ENCODE data around the gene IRS2. TPM values are rescaled to one million over a fixed set of nuclear protein-coding genes. Genes with fewer than 3 reads are reported as not detected.

IRS2 gene
- total and polyA plus RNA-seq, 4 donors = 6.8 to 27.1 (median 15.4) TPM

GRCh38 chr13:109790086-109790485, 3.7 kb upstream of the IRS2 start:
- no peaks in the 10 kb centered on the region for H3K36me3 ChIP-seq (ENCODE audit: control insufficient read depth in 4 of 4, insufficient read depth in 4 of 4, low read length in 4 of 4)
- H3K27ac ChIP-seq (ENCODE audit: low read depth in 1 of 2, low read length in 1 of 2) = no peak overlapping the region
- no peaks in the 10 kb centered on the region for H3K9me3 ChIP-seq (ENCODE audit: control insufficient read depth in 4 of 4, insufficient read depth in 3 of 4, low read length in 3 of 4)
- ATAC-seq (ENCODE audit: insufficient read depth, low FRiP score) (no peak), DNase-seq (no peak)
- TF ChIP-seq CTCF (IDR thresholded peaks at IDR 0.05; ENCODE audit: control extremely low read depth, extremely low read depth) = no peak
- H3K9ac ChIP-seq (ENCODE audit: insufficient read depth in 1 of 2, low read length in 2 of 2) = no peak overlapping the region
- peaks cover 0 to 9% (median 6%) of the 10 kb centered on the region in 3 donors for H3K27me3 ChIP-seq (ENCODE audit: control insufficient read depth in 3 of 3, insufficient read depth in 3 of 3, low read length in 2 of 3)
- 23 to 36% methylated on average over 1 of the region's 1 CpG for WGBS, 2 donors
- peaks cover 0 to 10% (median 7%) of the 10 kb centered on the region in 5 donors for H3K4me1 ChIP-seq (ENCODE audit: control insufficient read depth in 5 of 5, insufficient read depth in 5 of 5, low read length in 5 of 5)
- H3K4me3 ChIP-seq = no peak overlapping the region

DNA sequence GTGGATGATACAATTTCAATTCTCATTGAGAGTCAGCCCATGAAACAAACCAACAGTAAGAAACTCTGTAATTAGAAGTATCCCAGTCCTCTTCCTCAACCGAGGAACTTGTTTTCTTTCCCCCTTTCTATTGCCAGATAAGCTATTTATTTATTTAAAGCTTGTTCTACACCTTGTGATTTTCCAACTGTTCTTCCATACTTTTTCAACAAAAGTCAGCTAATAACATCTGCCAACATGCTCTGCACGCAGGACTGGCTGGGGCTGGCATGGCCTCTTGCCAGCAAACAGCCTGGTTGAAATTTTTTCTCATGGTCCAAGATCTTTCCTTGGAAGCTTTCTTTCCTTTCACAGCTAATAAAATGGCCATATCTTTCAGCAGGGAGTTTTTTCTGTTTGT, 2.9 kb upstream of the IRS2 start:
- DNase-seq = peak in 1 of 3 donors; percentile 15
- WGBS, 2 donors = 13 to 25% methylated on average over 2 of the region's 2 CpGs

DNA sequence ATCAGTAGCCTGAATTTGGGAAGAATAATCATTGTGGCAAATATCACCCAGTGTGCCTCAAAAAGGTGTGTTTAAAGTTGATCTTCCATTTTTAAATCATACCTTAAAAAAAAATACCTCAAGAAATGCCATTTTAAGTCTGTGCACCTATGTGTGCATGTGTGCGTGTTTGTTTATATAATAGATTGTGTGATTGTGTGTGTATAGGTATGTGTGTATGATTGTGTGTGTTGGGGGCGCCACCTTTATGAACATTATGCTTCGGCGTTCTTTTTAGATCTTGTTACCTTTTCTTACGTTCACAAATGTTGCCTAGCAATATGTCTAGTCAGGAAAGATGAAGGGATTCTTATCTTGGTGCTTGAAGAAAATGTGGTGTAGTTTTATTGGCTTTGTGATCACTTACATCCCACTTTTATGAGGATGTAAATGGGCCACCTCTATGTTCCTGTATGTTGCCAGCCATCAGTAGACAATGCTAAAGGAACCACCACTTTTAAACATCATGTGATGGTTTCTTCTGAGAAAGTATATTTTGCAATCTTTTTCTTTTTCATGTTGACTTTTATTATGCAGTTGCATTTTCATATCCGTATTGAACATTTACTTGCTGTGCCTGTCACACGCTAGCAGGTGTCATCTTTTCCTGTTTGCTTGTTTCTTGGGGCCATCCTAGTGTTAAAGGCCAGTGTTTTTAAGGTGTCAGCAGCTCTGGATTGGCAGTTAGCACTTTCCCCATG, 2.2 kb upstream of the IRS2 start:
- no peak for TF ChIP-seq CTCF (IDR thresholded peaks at IDR 0.05; ENCODE audit: control extremely low read depth, extremely low read depth)
- no peak for ATAC-seq (ENCODE audit: insufficient read depth, low FRiP score)

More for the DNA sequence above, 2.9 kb upstream of the IRS2 start:
- no peak overlapping the region for H3K4me3 ChIP-seq
- peaks cover 0 to 2% (median 0%) of the 10 kb centered on the region in 4 donors for H3K36me3 ChIP-seq (ENCODE audit: control insufficient read depth in 4 of 4, insufficient read depth in 4 of 4, low read length in 4 of 4)
- ATAC-seq (ENCODE audit: insufficient read depth, low FRiP score) = no peak
- H3K9ac ChIP-seq (ENCODE audit: insufficient read depth in 1 of 2, low read length in 2 of 2) = no peak overlapping the region
- peaks cover 0 to 12% (median 5%) of the 10 kb centered on the region in 5 donors for H3K4me1 ChIP-seq (ENCODE audit: control insufficient read depth in 5 of 5, insufficient read depth in 5 of 5, low read length in 5 of 5)
- H3K27ac ChIP-seq (ENCODE audit: low read depth in 1 of 2, low read length in 1 of 2) = no peak overlapping the region
- H3K27me3 ChIP-seq (ENCODE audit: control insufficient read depth in 3 of 3, insufficient read depth in 3 of 3, low read length in 2 of 3) = peaks cover 0 to 9% (median 6%) of the 10 kb centered on the region in 3 donors
- no peaks in the 10 kb centered on the region for H3K9me3 ChIP-seq (ENCODE audit: control insufficient read depth in 4 of 4, insufficient read depth in 3 of 4, low read length in 3 of 4)
- TF ChIP-seq CTCF (IDR thresholded peaks at IDR 0.05; ENCODE audit: control extremely low read depth, extremely low read depth) = no peak

More for the DNA sequence above, 2.2 kb upstream of the IRS2 start:
- no peak overlapping the region for H3K4me3 ChIP-seq
- H3K9me3 ChIP-seq (ENCODE audit: control insufficient read depth in 4 of 4, insufficient read depth in 3 of 4, low read length in 3 of 4) = no peaks in the 10 kb centered on the region
- peak overlapping the region; percentile 12 to 47 for H3K27ac ChIP-seq (ENCODE audit: low read depth in 1 of 2, low read length in 1 of 2)
- H3K36me3 ChIP-seq (ENCODE audit: control insufficient read depth in 4 of 4, insufficient read depth in 4 of 4, low read length in 4 of 4) = peaks cover 0 to 9% (median under 1%) of the 10 kb centered on the region in 4 donors
- DNase-seq = no peak
- WGBS, 2 donors = 59% methylated on average over 7 of the region's 7 CpGs
- H3K4me1 ChIP-seq (ENCODE audit: control insufficient read depth in 5 of 5, insufficient read depth in 5 of 5, low read length in 5 of 5) = peaks cover 0 to 16% (median 5%) of the 10 kb centered on the region in 5 donors
- H3K27me3 ChIP-seq (ENCODE audit: control insufficient read depth in 3 of 3, insufficient read depth in 3 of 3, low read length in 2 of 3) = peaks cover 0 to 9% (median 6%) of the 10 kb centered on the region in 3 donors
- no peak overlapping the region for H3K9ac ChIP-seq (ENCODE audit: insufficient read depth in 1 of 2, low read length in 2 of 2)

Data from lung (tissue), 12 donors.